Spleen (tissue), 13 donors: ENCODE results near the gene KPNA6. TPM values are rescaled to one million over a fixed set of nuclear protein-coding genes. Genes with fewer than 3 reads are reported as not detected.

Experiments used
- DNase-seq: peaks from one replicate; pipeline ENCODE4 v3.0.0-alpha.2; 2020
- H3K27ac ChIP-seq, 8 donors: fragments of 200-600 bp; sonication (generic) in 7 of 8; 1 replicate in 4 of 8; 2 replicates in 4 of 8; pipeline versions ENCODE4 v1.5.0 to v1.8.0; 2016 to 2021; ENCODE audit warnings: inconsistent platforms in 4 of 8, mild to moderate bottlenecking in 4 of 8, moderate library complexity in 1 of 8
- H3K27me3 ChIP-seq, 7 donors: fragments of 200-600 bp; sonication (generic) in 6 of 7; replicated peaks in 1 of 7; 1 replicate in 4 of 7; 2 replicates in 3 of 7; pipeline versions ENCODE4 v1.5.0 to v1.8.0; 2016 to 2021; ENCODE audit warnings: inconsistent platforms in 3 of 7, mild to moderate bottlenecking in 1 of 7
- H3K36me3 ChIP-seq, 6 donors: fragments of 200-600 bp; sonication (generic) in 5 of 6; 1 replicate in 4 of 6; 2 replicates in 2 of 6; pipeline versions ENCODE4 v1.5.0 to v1.8.0; 2016 to 2021; ENCODE audit warnings: inconsistent platforms in 2 of 6
- H3K4me1 ChIP-seq, 6 donors: fragments of 200-600 bp; sonication (generic) in 5 of 6; 1 replicate in 3 of 6; 2 replicates in 3 of 6; pipeline versions ENCODE4 v1.5.0 to v1.8.0; 2016 to 2021; ENCODE audit warnings: inconsistent platforms in 3 of 6
- H3K4me3 ChIP-seq, 8 donors: fragments of 200-600 bp; sonication (generic) in 7 of 8; 1 replicate in 4 of 8; 2 replicates in 4 of 8; pipeline versions ENCODE4 v1.5.0 to v1.8.0; 2016 to 2021; ENCODE audit warnings: inconsistent platforms in 4 of 8, mild to moderate bottlenecking in 4 of 8, moderate library complexity in 2 of 8
- H3K9me3 ChIP-seq, 8 donors: fragments of 200-600 bp; sonication (generic) in 7 of 8; 1 replicate in 4 of 8; 2 replicates in 4 of 8; pipeline versions ENCODE4 v1.5.0 to v1.8.0; 2016 to 2021; ENCODE audit warnings: inconsistent platforms in 4 of 8
- CTCF ChIP-seq, 11 experiments: fragments of 200-600 bp in 7 of 11; fragments of 450-650 bp in 4 of 11; sonication (generic) in 4 of 11; IDR thresholded peaks in 8 of 11; conservative IDR thresholded peaks in 3 of 11; 1 replicate in 7 of 11; 2 replicates in 4 of 11; pipeline versions ENCODE4 v1.4.0 to v1.8.0; 2016 to 2021; ENCODE audit warnings: antibody characterized with exemption in 11 of 11, inconsistent platforms in 4 of 11, mild to moderate bottlenecking in 1 of 11
- POLR2A ChIP-seq, 3 donors: fragments of 450-650 bp; IDR thresholded peaks; one replicate each; pipeline ENCODE4 v1.5.1; 2017; ENCODE audit warnings: antibody characterized with exemption in 3 of 3, mild to moderate bottlenecking in 1 of 3
- POLR2AphosphoS5 ChIP-seq, 3 donors: sonication (generic); formaldehyde crosslinking; IDR thresholded peaks; one replicate each; pipeline ENCODE4 v1.5.1; 2017; ENCODE audit warnings: antibody characterized with exemption in 3 of 3
- WGBS, 5 donors: extraction: QIAGEN DNeasy Blood & Tissue Kit in 3 of 5; methylation state at CpG; one replicate each; pipeline versions ENCODE4 v1.1.5 to v1.1.7; 2013 to 2018; 5-methylcytosine and 5-hydroxymethylcytosine counted together
- intact Hi-C: fragments of 100-400 bp; cut with DNase I; formaldehyde crosslinking; loops from one replicate; pipeline ENCODE4 v1.15.0; 2023; ENCODE audit warnings: low total_unique reads
- long read RNA-seq, 2 donors: transcript quantifications; one replicate each; lab custom pipeline, GENCODE V29; 2026
- polyA plus RNA-seq, 3 donors: library from polyadenylated mRNA; stranded (reverse); fragments of 200-250 nt; gene quantifications; one replicate each; pipeline ENCODE4 v1.2.1, GENCODE V29; 2013
- total RNA-seq, 7 donors: library from RNA; depleted of rRNA in 3 of 7; stranded (reverse); fragments of >200 nt in 3 of 7; fragmentation: NEBNext Ultra II Directional in 4 of 7; extraction: Animal tissue kit (Norgen Biotek cat#: 25700) in 4 of 7; gene quantifications; one replicate each; pipeline versions ENCODE4 v1.1.0 to v1.2.1, GENCODE V29; 2016 to 2021
- donor health status: healthy with polysubstance abuse.
- donor health status: DM: no; HTN: no; CAD: no; lungs with moderate emphysema.
- donor health status: DM: no; HTN: no; CAD: no.
- donor health status: Bipolar disorder and iron deficiency.
- donor health status: healthy.
- donor health status: DM: no; HTN: no; CAD: no.
- donor health status: DM: yes; HTN: yes; CAD: no.

The KPNA6 gene
- total RNA-seq (10 to 100 TPM; 37.0 to 57.1 (median 50.2) TPM), polyA plus RNA-seq (1 to 10 TPM; 3.5 to 6.7 (median 4.0) TPM)
- long read RNA-seq, donor 1, full-length matches to known transcripts: 1 of 1 reads
- long read RNA-seq, donor 1, partial matches to known transcripts: 0 of 1 reads
- long read RNA-seq, donor 1, other reads (novel, unspliced or antisense): 0 of 1 reads
- long read RNA-seq, donor 2, full-length matches to known transcripts: 5 of 5 reads
- long read RNA-seq, donor 2, partial matches to known transcripts: 0 of 5 reads
- long read RNA-seq, donor 2, other reads (novel, unspliced or antisense): 0 of 5 reads

- H3K9me3 ChIP-seq: no peaks in the 10 kb centered on the region
- H3K27ac ChIP-seq: peak within 1 kb of the TSS; percentile 86 to 97 (median 93)
- peak within 1 kb of the TSS; percentile 83 to 99 (median 93) for H3K4me3 ChIP-seq
- intact Hi-C loops: no loop called here
- peaks cover 0 to 8% (median 0%) of the 10 kb centered on the region in 6 donors for H3K36me3 ChIP-seq
- peak in 2 of 11 experiments; percentile 9 to 12 for TF ChIP-seq CTCF (IDR thresholded peaks at IDR 0.05 in 8 of 11, conservative IDR thresholded peaks at IDR 0.05 in 3 of 11)
- TF ChIP-seq POLR2AphosphoS5 (IDR thresholded peaks at IDR 0.05): peak; percentile 91 to 93 (median 91)
- TF ChIP-seq POLR2A (IDR thresholded peaks at IDR 0.05): peak in 1 of 3 donors; percentile 15
- peaks cover 26 to 66% (median 51%) of the 10 kb centered on the region in 6 donors for H3K4me1 ChIP-seq
- peak; percentile 94 for DNase-seq
- 0 to 1% (median 0%) methylated on average over 30 to 45 of the region's 45 CpGs for WGBS, 5 donors
- H3K27me3 ChIP-seq: no peaks in the 10 kb centered on the region
Observed at GRCh38 chr1:32107742-32108661, at the start of gene KPNA6. Gene KPNA6, plus strand, starts transcription at chr1:32108056. Its CDS starts 75 bp downstream, at chr1:32108131.

- intact Hi-C loops: loop anchor here (10.0 kb wide), 1 partner anchor 46 kb away; the partner anchor contains the start of gene KHDRBS1
- Histone ChIP-seq H3K36me3 (peaks cover 0 to 52% (median 33%) of the 10 kb centered on the region in 6 donors), H3K27me3 (no peaks in the 10 kb centered on the region), H3K9me3 (no peaks in the 10 kb centered on the region), H3K4me3 (no peak overlapping the region), H3K4me1 (peaks cover 0 to 17% (median 0%) of the 10 kb centered on the region in 6 donors), H3K27ac (no peak overlapping the region)
- TF ChIP-seq POLR2AphosphoS5 (IDR thresholded peaks at IDR 0.05): no peak
- no peak for TF ChIP-seq CTCF (IDR thresholded peaks at IDR 0.05 in 8 of 11, conservative IDR thresholded peaks at IDR 0.05 in 3 of 11)
- no peak for TF ChIP-seq POLR2A (IDR thresholded peaks at IDR 0.05)
- DNase-seq: no peak
Observed at GRCh38 chr1:32060914-32061313, 46.9 kb upstream of the KPNA6 start.

DNA sequence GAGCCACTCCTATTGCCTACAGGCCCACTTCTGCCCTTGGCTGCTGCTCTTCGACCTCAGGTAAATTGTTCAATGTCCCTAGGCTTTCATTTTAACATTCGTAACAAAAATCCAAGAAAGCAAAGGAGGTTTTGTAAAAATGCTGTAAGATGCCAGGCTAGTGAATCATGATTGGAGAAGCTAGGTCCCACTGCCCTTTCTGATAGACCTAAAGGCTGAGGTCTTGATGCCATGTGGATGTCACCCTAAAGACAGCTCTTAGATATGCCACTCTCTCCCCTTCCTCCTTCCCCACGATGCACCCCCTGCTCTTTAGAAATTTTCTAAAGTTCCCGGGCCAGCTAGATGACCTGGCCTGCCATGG lies 45.0 kb upstream of the KPNA6 start:
- intact Hi-C loops: loop anchor here (10.0 kb wide), 1 partner anchor 48 kb away; the partner anchor contains the start of gene KHDRBS1
- TF ChIP-seq POLR2AphosphoS5 (IDR thresholded peaks at IDR 0.05) (no peak), CTCF (IDR thresholded peaks at IDR 0.05 in 8 of 11, conservative IDR thresholded peaks at IDR 0.05 in 3 of 11) (no peak), POLR2A (IDR thresholded peaks at IDR 0.05) (no peak)
- no peaks in the 10 kb centered on the region for H3K9me3 ChIP-seq
- no peaks in the 10 kb centered on the region for H3K27me3 ChIP-seq
- peaks cover 0 to 50% (median 28%) of the 10 kb centered on the region in 6 donors for H3K36me3 ChIP-seq
- H3K27ac ChIP-seq: peak overlapping the region in 5 of 8 donors; percentile 1 to 59 (median 22)
- 84 to 94% (median 89%) methylated on average over 4 of the region's 4 CpGs for WGBS, 5 donors
- DNase-seq: no peak
- H3K4me1 ChIP-seq: peaks cover 4 to 36% (median 15%) of the 10 kb centered on the region in 6 donors
- H3K4me3 ChIP-seq: no peak overlapping the region
